ENCODE results near the gene GPD2.

GRCh38 chr2:156593594-156593921 lies 157.4 kb downstream of the GPD2 start:
- TF ChIP-seq CTCF (IDR thresholded peaks at IDR 0.05) (no peak), POLR2A (IDR thresholded peaks at IDR 0.05) (no peak)
